Measurements from ENCODE around the gene HTR3A.

DNA sequence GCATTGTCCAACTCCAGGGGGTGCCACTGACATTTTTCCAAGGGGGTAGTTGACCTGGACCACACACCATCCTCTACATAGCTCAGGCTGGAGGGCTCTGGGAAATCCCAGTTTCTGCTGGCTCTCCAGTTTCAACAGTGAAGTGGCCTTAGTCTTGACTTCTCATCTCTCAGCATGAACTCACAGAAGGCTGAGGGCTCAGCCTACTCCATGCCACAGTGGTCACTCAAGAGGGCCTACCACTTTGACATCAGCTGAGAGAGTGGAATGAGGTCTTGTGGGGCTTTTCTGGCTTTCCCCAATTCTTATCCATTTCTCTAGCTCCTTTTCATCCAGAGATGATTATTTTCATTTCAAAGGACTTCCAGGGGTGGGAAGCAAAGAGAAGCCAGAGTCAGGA, 7.4 kb downstream of the HTR3A start:
- TF ChIP-seq, protein P1, sequence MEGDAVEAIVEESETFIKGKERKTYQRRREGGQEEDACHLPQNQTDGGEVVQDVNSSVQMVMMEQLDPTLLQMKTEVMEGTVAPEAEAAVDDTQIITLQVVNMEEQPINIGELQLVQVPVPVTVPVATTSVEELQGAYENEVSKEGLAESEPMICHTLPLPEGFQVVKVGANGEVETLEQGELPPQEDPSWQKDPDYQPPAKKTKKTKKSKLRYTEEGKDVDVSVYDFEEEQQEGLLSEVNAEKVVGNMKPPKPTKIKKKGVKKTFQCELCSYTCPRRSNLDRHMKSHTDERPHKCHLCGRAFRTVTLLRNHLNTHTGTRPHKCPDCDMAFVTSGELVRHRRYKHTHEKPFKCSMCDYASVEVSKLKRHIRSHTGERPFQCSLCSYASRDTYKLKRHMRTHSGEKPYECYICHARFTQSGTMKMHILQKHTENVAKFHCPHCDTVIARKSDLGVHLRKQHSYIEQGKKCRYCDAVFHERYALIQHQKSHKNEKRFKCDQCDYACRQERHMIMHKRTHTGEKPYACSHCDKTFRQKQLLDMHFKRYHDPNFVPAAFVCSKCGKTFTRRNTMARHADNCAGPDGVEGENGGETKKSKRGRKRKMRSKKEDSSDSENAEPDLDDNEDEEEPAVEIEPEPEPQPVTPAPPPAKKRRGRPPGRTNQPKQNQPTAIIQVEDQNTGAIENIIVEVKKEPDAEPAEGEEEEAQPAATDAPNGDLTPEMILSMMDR (IDR thresholded peaks at IDR 0.05), result no peak
- TF ChIP-seq POLR2A (IDR thresholded peaks at IDR 0.05), result no peak
- no peak for TF ChIP-seq EP300 (IDR thresholded peaks at IDR 0.05)
